ENCODE measurements around the gene CLEC2A. TPM values are rescaled to one million over a fixed set of nuclear protein-coding genes. Genes with fewer than 3 reads are reported as not detected.
"Not testable (repeated sequence)": the region's sequence is repeated elsewhere in the genome, so short reads cannot be mapped to it uniquely, and the experiment has no call there.

Gene CLEC2A
- total RNA-seq, 1 experiment from 2014 or later, result 0.87 TPM

DNA sequence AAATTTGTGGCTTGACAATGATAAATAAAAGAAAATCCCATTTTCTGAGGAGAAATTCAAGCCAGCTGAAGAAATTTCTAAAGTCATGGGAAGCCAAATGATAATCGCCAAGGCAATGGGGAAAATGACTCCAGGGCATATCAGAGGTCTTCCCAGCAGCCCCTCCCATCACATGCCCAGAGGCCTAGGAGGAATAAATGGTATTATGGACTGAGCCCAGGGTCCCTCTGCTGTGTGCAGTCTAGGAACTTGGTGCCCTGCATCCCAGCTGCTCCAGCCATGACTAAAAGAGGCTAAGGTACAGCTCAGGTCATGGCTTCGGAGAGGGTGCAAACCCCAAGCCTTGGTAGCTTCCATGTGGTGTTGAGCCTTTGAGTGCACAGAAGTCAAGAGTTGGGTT, 43.4 kb upstream of the CLEC2A start:
- H3K79me1 ChIP-seq (ENCODE audit: insufficient read depth, low read depth, low read length, poor library complexity, severe bottlenecking), result no peaks in the 10 kb centered on the region
- H3K9ac ChIP-seq (ENCODE audit: extremely low read depth, insufficient read length, low read length), result no peak overlapping the region
- no peaks in the 10 kb centered on the region for H3K23me2 ChIP-seq (ENCODE audit: insufficient read length, low read depth, low read length, poor library complexity, severe bottlenecking)
- DNase-seq, result no peak
- no peak overlapping the region for H3K14ac ChIP-seq (ENCODE audit: insufficient read depth, low read length)
- no peak overlapping the region for H3K23ac ChIP-seq (ENCODE audit: insufficient read length, low read depth, low read length)
- H3K9me3 ChIP-seq (ENCODE audit: control insufficient read depth, low read depth, low read length), result no peaks in the 10 kb centered on the region
- no peak overlapping the region for H3K56ac ChIP-seq (ENCODE audit: insufficient read length, low read depth, low read length)
- no peak overlapping the region for H3K4me2 ChIP-seq (ENCODE audit: insufficient read depth, insufficient read length, low read length)
- TF ChIP-seq, protein P1, sequence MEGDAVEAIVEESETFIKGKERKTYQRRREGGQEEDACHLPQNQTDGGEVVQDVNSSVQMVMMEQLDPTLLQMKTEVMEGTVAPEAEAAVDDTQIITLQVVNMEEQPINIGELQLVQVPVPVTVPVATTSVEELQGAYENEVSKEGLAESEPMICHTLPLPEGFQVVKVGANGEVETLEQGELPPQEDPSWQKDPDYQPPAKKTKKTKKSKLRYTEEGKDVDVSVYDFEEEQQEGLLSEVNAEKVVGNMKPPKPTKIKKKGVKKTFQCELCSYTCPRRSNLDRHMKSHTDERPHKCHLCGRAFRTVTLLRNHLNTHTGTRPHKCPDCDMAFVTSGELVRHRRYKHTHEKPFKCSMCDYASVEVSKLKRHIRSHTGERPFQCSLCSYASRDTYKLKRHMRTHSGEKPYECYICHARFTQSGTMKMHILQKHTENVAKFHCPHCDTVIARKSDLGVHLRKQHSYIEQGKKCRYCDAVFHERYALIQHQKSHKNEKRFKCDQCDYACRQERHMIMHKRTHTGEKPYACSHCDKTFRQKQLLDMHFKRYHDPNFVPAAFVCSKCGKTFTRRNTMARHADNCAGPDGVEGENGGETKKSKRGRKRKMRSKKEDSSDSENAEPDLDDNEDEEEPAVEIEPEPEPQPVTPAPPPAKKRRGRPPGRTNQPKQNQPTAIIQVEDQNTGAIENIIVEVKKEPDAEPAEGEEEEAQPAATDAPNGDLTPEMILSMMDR (conservative IDR thresholded peaks at IDR 0.05), result no peak
- no peaks in the 10 kb centered on the region; the same call in 1 of the 2 replicates for H3K27me3 Mint-ChIP-seq (ENCODE audit: low read depth)
- no peak overlapping the region for H2BK12ac ChIP-seq (ENCODE audit: insufficient read length, low read depth, low read length)
- H3K4ac ChIP-seq (ENCODE audit: low read depth, low read length), result no peak overlapping the region
- no peak overlapping the region for H3K27ac ChIP-seq (ENCODE audit: insufficient read length, low read depth, low read length)
- H4K8ac ChIP-seq (replicated peaks; ENCODE audit: insufficient read length, low read depth, low read length), result no peak overlapping the region
- H3K4me1 ChIP-seq (ENCODE audit: insufficient read depth, low read length), result no peaks in the 10 kb centered on the region
- no peaks in the 10 kb centered on the region for H3K27me3 ChIP-seq (ENCODE audit: insufficient read depth, low read length)
- H2AK5ac ChIP-seq (ENCODE audit: insufficient read length, low read length), result no peak overlapping the region
- H4K20me1 ChIP-seq (ENCODE audit: control insufficient read depth, insufficient read depth, insufficient read length), result no peaks in the 10 kb centered on the region
- no peak overlapping the region for H4K5ac ChIP-seq (ENCODE audit: insufficient read length, low read depth, low read length)
- no peak overlapping the region for H3T11ph ChIP-seq (ENCODE audit: low read length)
- peaks cover 8 to 9% of the 10 kb centered on the region in 2 experiments for H3K4me1 Mint-ChIP-seq
- H3K4me3 Mint-ChIP-seq, result no peak overlapping the region
- no peaks in the 10 kb centered on the region for H3K79me2 ChIP-seq (ENCODE audit: insufficient read depth, low read length)
- peaks cover 21 to 29% of the 10 kb centered on the region in 2 experiments for H3K9me3 Mint-ChIP-seq
- H2BK5ac ChIP-seq (ENCODE audit: insufficient read length, low read length), result no peak overlapping the region
- H2BK20ac ChIP-seq (ENCODE audit: low read depth, low read length, poor library complexity, severe bottlenecking), result no peak overlapping the region
- no peak overlapping the region for H4K91ac ChIP-seq (ENCODE audit: insufficient read length, low read depth, low read length)
- H3K27ac Mint-ChIP-seq, result no peak overlapping the region
- H2BK120ac ChIP-seq (ENCODE audit: low read depth, low read length, poor library complexity, severe bottlenecking), result no peak overlapping the region
- H3K18ac ChIP-seq (ENCODE audit: insufficient read length, low read depth, low read length), result no peak overlapping the region
- no peak overlapping the region for H2AFZ ChIP-seq (ENCODE audit: low read length)
- H2BK15ac ChIP-seq (ENCODE audit: low read depth, low read length), result no peak overlapping the region
- peaks cover 17 to 25% (median 21%) of the 10 kb centered on the region in 3 experiments for H3K36me3 Mint-ChIP-seq (ENCODE audit: insufficient read depth in 1 of 3, low read depth in 3 of 3)
- no CpG with 5 or more reads among the region's 2 CpGs for WGBS (ENCODE audit: extremely low coverage, insufficient read length, low lambda C conversion rate)

DNA sequence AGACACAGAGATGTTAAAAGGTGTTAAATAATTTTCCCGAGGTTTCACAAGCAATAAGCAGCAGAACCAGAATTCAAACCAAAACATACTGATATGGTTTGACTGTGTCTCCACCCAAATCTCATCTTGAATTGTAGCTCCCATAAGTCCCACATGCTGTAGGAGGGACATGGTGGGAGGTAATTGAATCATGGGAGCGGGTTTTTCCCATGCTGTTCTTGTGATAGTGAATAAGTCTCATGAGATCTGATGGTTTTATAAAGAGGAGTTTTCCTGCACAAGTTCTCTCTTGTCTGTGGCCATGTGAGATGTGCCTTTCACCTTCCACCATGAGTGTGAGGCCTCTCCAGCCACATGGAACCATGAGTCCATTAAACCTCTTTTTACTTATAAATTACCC, 42.6 kb upstream of the CLEC2A start:
- not testable (repeated sequence) for H3K4ac ChIP-seq (ENCODE audit: low read depth, low read length); H2BK120ac ChIP-seq (ENCODE audit: low read depth, low read length, poor library complexity, severe bottlenecking); H3K23ac ChIP-seq (ENCODE audit: insufficient read length, low read depth, low read length); H2BK5ac ChIP-seq (ENCODE audit: insufficient read length, low read length); H3K27ac ChIP-seq (ENCODE audit: insufficient read length, low read depth, low read length); H3K27ac Mint-ChIP-seq; H3K4me1 ChIP-seq (ENCODE audit: insufficient read depth, low read length); H3K27me3 ChIP-seq (ENCODE audit: insufficient read depth, low read length); H3K79me2 ChIP-seq (ENCODE audit: insufficient read depth, low read length); H3K56ac ChIP-seq (ENCODE audit: insufficient read length, low read depth, low read length); H3K9me3 ChIP-seq (ENCODE audit: control insufficient read depth, low read depth, low read length); H2AK5ac ChIP-seq (ENCODE audit: insufficient read length, low read length); H3K4me1 Mint-ChIP-seq; H3K18ac ChIP-seq (ENCODE audit: insufficient read length, low read depth, low read length); H4K20me1 ChIP-seq (ENCODE audit: control insufficient read depth, insufficient read depth, insufficient read length); DNase-seq; H2BK20ac ChIP-seq (ENCODE audit: low read depth, low read length, poor library complexity, severe bottlenecking); H3K27me3 Mint-ChIP-seq (ENCODE audit: low read depth); H2BK15ac ChIP-seq (ENCODE audit: low read depth, low read length); H3K79me1 ChIP-seq (ENCODE audit: insufficient read depth, low read depth, low read length, poor library complexity, severe bottlenecking); H3T11ph ChIP-seq (ENCODE audit: low read length); H3K4me3 Mint-ChIP-seq; H2AFZ ChIP-seq (ENCODE audit: low read length); H4K91ac ChIP-seq (ENCODE audit: insufficient read length, low read depth, low read length); H3K23me2 ChIP-seq (ENCODE audit: insufficient read length, low read depth, low read length, poor library complexity, severe bottlenecking); H4K8ac ChIP-seq (replicated peaks; ENCODE audit: insufficient read length, low read depth, low read length); H3K14ac ChIP-seq (ENCODE audit: insufficient read depth, low read length); H3K4me2 ChIP-seq (ENCODE audit: insufficient read depth, insufficient read length, low read length); H3K9ac ChIP-seq (ENCODE audit: extremely low read depth, insufficient read length, low read length); H2BK12ac ChIP-seq (ENCODE audit: insufficient read length, low read depth, low read length); H4K5ac ChIP-seq (ENCODE audit: insufficient read length, low read depth, low read length)
- Mint-ChIP-seq H3K36me3 (ENCODE audit: insufficient read depth in 1 of 3, low read depth in 3 of 3) (peaks cover 17 to 25% (median 21%) of the 10 kb centered on the region in 3 experiments), H3K9me3 (peaks cover 21 to 29% of the 10 kb centered on the region in 2 experiments)
- no CpG with 5 or more reads among the region's 2 CpGs for WGBS (ENCODE audit: extremely low coverage, insufficient read length, low lambda C conversion rate)

Measured in H9 (cell line).